Neural progenitor cell (in vitro differentiated cells): ENCODE data around the gene GADD45B.

Experiments used
- CTCF ChIP-seq: fragments of 200-600 bp; sonication (generic); IDR thresholded peaks from 2 replicates; pipeline ENCODE4 v1.5.1; 2017; ENCODE audit warnings: antibody characterized with exemption, mild to moderate bottlenecking
- EZH2 ChIP-seq: fragments of 200-600 bp; sonication (generic); IDR thresholded peaks from 2 replicates; pipeline ENCODE4 v1.6.1; 2017; ENCODE audit warnings: antibody characterized with exemption, mild to moderate bottlenecking, moderate library complexity

- TF ChIP-seq CTCF (no peak), EZH2 (no peak)
These were observed 7.7 kb downstream of the GADD45B start for GRCh38 chr19:2483484-2484151.
